ENCODE results near the gene HSPH1. TPM values are rescaled to one million over a fixed set of nuclear protein-coding genes. Genes with fewer than 3 reads are reported as not detected.

Gene HSPH1
- total RNA-seq, 1 experiment from 2014 or later, result 315 TPM

DNA sequence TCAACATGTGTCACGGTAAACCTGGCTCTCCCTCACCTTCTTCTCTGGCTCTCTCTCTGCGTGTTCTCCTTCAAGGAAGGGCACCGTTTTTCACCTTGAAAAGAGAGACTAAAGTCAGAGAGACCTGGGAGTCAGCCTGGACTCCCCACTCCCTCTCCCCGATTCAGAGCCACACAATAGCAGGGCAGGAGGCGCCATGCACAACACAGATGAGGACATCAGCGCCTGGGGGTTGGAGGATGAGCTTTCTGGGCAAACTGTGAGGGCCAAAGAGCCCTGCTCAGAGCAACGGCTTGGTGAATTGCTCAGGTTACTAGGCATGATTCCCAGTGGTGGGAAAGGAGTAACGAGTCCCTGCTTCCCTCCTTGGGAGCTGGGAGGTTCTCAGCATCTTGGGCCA is 32.3 kb downstream of the HSPH1 start:
- POLR2A ChIA-PET (ENCODE audit: low non-redundant PET), result no interaction called here
- DNase-seq (ENCODE audit: low spot score), result no peak

DNA sequence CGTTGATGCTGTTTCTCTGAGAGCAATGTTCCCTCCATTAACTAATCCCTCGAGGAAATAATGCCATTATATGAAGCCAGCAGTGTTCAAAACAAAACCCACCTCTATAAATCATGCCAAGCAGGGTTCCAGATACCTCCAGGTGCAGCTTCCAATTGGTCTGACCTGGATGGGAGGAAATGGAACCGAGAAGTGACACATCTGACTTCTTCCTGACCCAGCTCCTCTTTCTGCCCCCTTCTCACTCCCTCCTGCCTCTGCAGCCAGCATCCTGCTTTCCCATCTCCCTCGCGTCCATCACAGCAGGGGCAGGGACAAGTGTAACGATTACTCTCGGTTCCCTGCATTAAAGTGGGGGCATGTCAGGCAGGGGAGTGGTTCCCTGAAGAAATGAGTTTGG is 37.5 kb downstream of the HSPH1 start:
- Histone ChIP-seq H3K4me1 (ENCODE audit: insufficient read depth, low read length, poor library complexity, severe bottlenecking) (no peaks in the 10 kb centered on the region), H3K27me3 (replicated peaks; ENCODE audit: insufficient read depth, low read depth, low read length, poor library complexity) (no peaks in the 10 kb centered on the region), H3K4me3 (ENCODE audit: low read depth, low read length, poor library complexity, severe bottlenecking) (no peak overlapping the region), H3K27ac (ENCODE audit: low read depth, low read length, poor library complexity, severe bottlenecking) (no peak overlapping the region), H3K9me3 (ENCODE audit: low read depth, low read length, poor library complexity, severe bottlenecking) (no peaks in the 10 kb centered on the region), H3K36me3 (ENCODE audit: insufficient read depth, low read length, poor library complexity, severe bottlenecking) (no peaks in the 10 kb centered on the region)
- DNase-seq (ENCODE audit: low spot score), result no peak
- BruUV-seq (replicated peaks), result no TSS peak
- no peak for TF ChIP-seq CTCF (conservative IDR thresholded peaks at IDR 0.05; ENCODE audit: low read depth, low read length)
- TF ChIP-seq EZH2 (IDR thresholded peaks at IDR 0.05; ENCODE audit: borderline replicate concordance, low read depth, low read length, poor library complexity, severe bottlenecking), result no peak
- POLR2A ChIA-PET (ENCODE audit: low non-redundant PET), result interaction anchor here (0.6 kb wide), 1 partner anchor 10 kb away, joined by 5 read pairs; no protein-coding TSS in a partner anchor
- intact Hi-C loops (cut with micrococcal nuclease; ENCODE audit: unreplicated experiment), result no loop called here
- CTCF ChIA-PET, result no interaction called here

More for the DNA sequence above, 32.3 kb downstream of the HSPH1 start:
- no peaks in the 10 kb centered on the region for H3K9me3 ChIP-seq (ENCODE audit: low read depth, low read length, poor library complexity, severe bottlenecking)
- BruUV-seq (replicated peaks), result no TSS peak
- no peaks in the 10 kb centered on the region for H3K27me3 ChIP-seq (replicated peaks; ENCODE audit: insufficient read depth, low read depth, low read length, poor library complexity)
- no peak overlapping the region for H3K4me3 ChIP-seq (ENCODE audit: low read depth, low read length, poor library complexity, severe bottlenecking)
- intact Hi-C loops (cut with micrococcal nuclease; ENCODE audit: unreplicated experiment), result no loop called here
- H3K4me1 ChIP-seq (ENCODE audit: insufficient read depth, low read length, poor library complexity, severe bottlenecking), result no peaks in the 10 kb centered on the region
- H3K27ac ChIP-seq (ENCODE audit: low read depth, low read length, poor library complexity, severe bottlenecking), result no peak overlapping the region
- H3K36me3 ChIP-seq (ENCODE audit: insufficient read depth, low read length, poor library complexity, severe bottlenecking), result no peaks in the 10 kb centered on the region
- TF ChIP-seq CTCF (conservative IDR thresholded peaks at IDR 0.05; ENCODE audit: low read depth, low read length) (no peak), EZH2 (IDR thresholded peaks at IDR 0.05; ENCODE audit: borderline replicate concordance, low read depth, low read length, poor library complexity, severe bottlenecking) (no peak)
- CTCF ChIA-PET, result no interaction called here

GRCh38 chr13:31122544-31123260 is 39.0 kb downstream of the HSPH1 start:
- intact Hi-C loops (cut with micrococcal nuclease; ENCODE audit: unreplicated experiment), result no loop called here
- ChIA-PET CTCF (no interaction called here), POLR2A (ENCODE audit: low non-redundant PET) (no interaction called here)
- Histone ChIP-seq H3K27me3 (replicated peaks; ENCODE audit: insufficient read depth, low read depth, low read length, poor library complexity) (no peaks in the 10 kb centered on the region), H3K36me3 (ENCODE audit: insufficient read depth, low read length, poor library complexity, severe bottlenecking) (no peaks in the 10 kb centered on the region), H3K4me1 (ENCODE audit: insufficient read depth, low read length, poor library complexity, severe bottlenecking) (no peaks in the 10 kb centered on the region), H3K4me3 (ENCODE audit: low read depth, low read length, poor library complexity, severe bottlenecking) (no peak overlapping the region), H3K9me3 (ENCODE audit: low read depth, low read length, poor library complexity, severe bottlenecking) (no peaks in the 10 kb centered on the region), H3K27ac (ENCODE audit: low read depth, low read length, poor library complexity, severe bottlenecking) (no peak overlapping the region)
- DNase-seq (ENCODE audit: low spot score), result no peak
- TF ChIP-seq EZH2 (IDR thresholded peaks at IDR 0.05; ENCODE audit: borderline replicate concordance, low read depth, low read length, poor library complexity, severe bottlenecking) (no peak), CTCF (conservative IDR thresholded peaks at IDR 0.05; ENCODE audit: low read depth, low read length) (no peak)
- BruUV-seq (replicated peaks), result no TSS peak
